ENCODE results near the gene PLPP3. TPM values are rescaled to one million over a fixed set of nuclear protein-coding genes. Genes with fewer than 3 reads are reported as not detected.

Gene PLPP3
- total and polyA plus RNA-seq, 2 experiments from 2014 or later = 41.9 to 61.9 TPM

GRCh38 chr1:56569661-56570060 is 9.7 kb downstream of the PLPP3 start:
- no peaks in the 10 kb centered on the region for H3K36me3 ChIP-seq (ENCODE audit: insufficient read depth)
- peak overlapping the region; percentile 36 for H3K27ac ChIP-seq (ENCODE audit: low read depth)
- H3K27ac Mint-ChIP-seq = peak overlapping the region; percentile 60
- no peaks in the 10 kb centered on the region; the same call in 2 of the 3 replicates for H3K9me3 Mint-ChIP-seq
- H3K4me2 ChIP-seq = peak overlapping the region; percentile 42
- H3K4me1 Mint-ChIP-seq = peaks cover 76% of the 10 kb centered on the region
- peaks cover 14% of the 10 kb centered on the region; the same call in 1 of the 2 replicates for H3F3A ChIP-seq (replicated peaks; ENCODE audit: low read depth)
- H3K36me3 Mint-ChIP-seq (ENCODE audit: low read depth) = peaks cover 15% of the 10 kb centered on the region
- H4K20me1 ChIP-seq (replicated peaks; ENCODE audit: insufficient read depth) = peaks cover 14% of the 10 kb centered on the region; the same call in 1 of the 2 replicates
- no peak for TF ChIP-seq NANOG (IDR thresholded peaks at IDR 0.05; ENCODE audit: borderline replicate concordance)
- no peak for TF ChIP-seq STAT1 (IDR thresholded peaks at IDR 0.05; ENCODE audit: unreplicated experiment)
- no peak for TF ChIP-seq CTCF (conservative IDR thresholded peaks at IDR 0.05; ENCODE audit: low read depth in 2 of 2)
- no peak for TF ChIP-seq EZH2 (IDR thresholded peaks at IDR 0.05; ENCODE audit: low read depth, unreplicated experiment)
- TF ChIP-seq ZNF331 (CRISPR knock-in tag; IDR thresholded peaks at IDR 0.05; ENCODE audit: low read depth) = no peak
- TF ChIP-seq REST (IDR thresholded peaks at IDR 0.05; ENCODE audit: unreplicated experiment) = no peak
- TF ChIP-seq JUNB (IDR thresholded peaks at IDR 0.05; ENCODE audit: unreplicated experiment) = no peak
- no peak for TF ChIP-seq CREB1 (CRISPR knock-in tag; IDR thresholded peaks at IDR 0.05; ENCODE audit: low read depth)
- no peak for TF ChIP-seq ZNF114 (CRISPR knock-in tag; IDR thresholded peaks at IDR 0.05)
- TF ChIP-seq ETS1 (IDR thresholded peaks at IDR 0.05) = no peak
- no peak for TF ChIP-seq POLR2AphosphoS5 (IDR thresholded peaks at IDR 0.05; ENCODE audit: low read depth)
- TF ChIP-seq EZH2phosphoT487 (IDR thresholded peaks at IDR 0.05; ENCODE audit: unreplicated experiment) = no peak
- TF ChIP-seq ZNF462 (CRISPR knock-in tag; IDR thresholded peaks at IDR 0.05) = no peak
- ATAC-seq (peak; percentile 13), DNase-seq (ENCODE audit: low spot score) (no peak)
- peaks cover 100% of the 10 kb centered on the region for H3K79me2 ChIP-seq (replicated peaks; ENCODE audit: insufficient read depth)
- H3K4me3 ChIP-seq = peak overlapping the region; percentile 7; the same call in 1 of the 2 replicates
- peaks cover 94% of the 10 kb centered on the region for H3K4me1 ChIP-seq (ENCODE audit: insufficient read depth)
- H3K9me2 ChIP-seq (ENCODE audit: insufficient read depth) = no peaks in the 10 kb centered on the region
- H2AFZ ChIP-seq = no peak overlapping the region
- H3K27me3 ChIP-seq (ENCODE audit: insufficient read depth) = no peaks in the 10 kb centered on the region
- H3K4me3 Mint-ChIP-seq = no peak overlapping the region
- no peaks in the 10 kb centered on the region for H3K27me3 Mint-ChIP-seq (ENCODE audit: insufficient read depth, low read depth, poor library complexity)
